CD8-positive, alpha-beta memory T cell (primary cell): ENCODE data around the gene PCSK2. TPM values are rescaled to one million over a fixed set of nuclear protein-coding genes. Genes with fewer than 3 reads are reported as not detected.

Source experiments
- CTCF ChIA-PET: fragments of 350-600 bp; sonication (Branson Sonifier 250); formaldehyde crosslinking; loops from one replicate; lab custom pipeline; 2021; ENCODE audit warnings: antibody characterized with exemption; lab: Charles Lee
- POLR2A ChIA-PET: fragments of 350-600 bp; sonication (Branson Sonifier 250); formaldehyde crosslinking; loops from one replicate; lab custom pipeline; 2021; ENCODE audit warnings: antibody characterized with exemption; lab: Charles Lee
- DNase-seq, 5 donors: peaks; one replicate each; pipeline versions ENCODE4 v3.0.0 to v3.0.0-alpha.2; 2020 to 2022; ENCODE audit warnings: mixed read lengths in 1 of 5
- H3K27ac ChIP-seq: one replicate; pipeline ENCODE4 v1.7.0; 2013; ENCODE audit warnings: low read depth, mild to moderate bottlenecking, low read length, moderate library complexity
- H3K27me3 ChIP-seq: 2 replicates; pipeline ENCODE4 v1.7.0; 2013; ENCODE audit warnings: low read length, mild to moderate bottlenecking; ENCODE audit not compliant: insufficient read depth, poor library complexity, severe bottlenecking
- H3K36me3 ChIP-seq: 2 replicates; pipeline ENCODE4 v1.7.0; 2013; ENCODE audit warnings: mild to moderate bottlenecking, low read length, moderate library complexity; ENCODE audit not compliant: insufficient read depth
- H3K4me1 ChIP-seq: 2 replicates; pipeline ENCODE4 v1.7.0; 2013; ENCODE audit warnings: mild to moderate bottlenecking, low read length, moderate library complexity; ENCODE audit not compliant: insufficient read depth
- H3K4me3 ChIP-seq: 2 replicates; pipeline ENCODE4 v1.7.0; 2013; ENCODE audit warnings: mild to moderate bottlenecking, low read length
- H3K9me3 ChIP-seq: 2 replicates; pipeline ENCODE4 v1.7.0; 2013; ENCODE audit warnings: mild to moderate bottlenecking, low read length
- H3K27ac Mint-ChIP-seq, 8 donors: one replicate each; pipeline ENCODE4 v1.8.0; 2020 to 2021; ENCODE audit warnings: mixed read lengths in 8 of 8, mild to moderate bottlenecking in 6 of 8, inconsistent platforms in 3 of 8, moderate library complexity in 3 of 8
- H3K27me3 Mint-ChIP-seq, 2 donors: one replicate each; pipeline ENCODE4 v1.8.0; 2020 to 2021; ENCODE audit warnings: mixed read lengths in 2 of 2, mild to moderate bottlenecking in 1 of 2, moderate library complexity in 1 of 2
- H3K36me3 Mint-ChIP-seq, 3 donors: one replicate each; pipeline ENCODE4 v1.8.0; 2020 to 2021; ENCODE audit warnings: mixed read lengths in 3 of 3, inconsistent platforms in 1 of 3, mild to moderate bottlenecking in 1 of 3
- H3K4me1 Mint-ChIP-seq, 3 donors: one replicate each; pipeline ENCODE4 v1.8.0; 2020 to 2021; ENCODE audit warnings: mixed read lengths in 3 of 3, inconsistent platforms in 1 of 3, mild to moderate bottlenecking in 1 of 3
- H3K4me3 Mint-ChIP-seq, 7 donors: one replicate each; pipeline ENCODE4 v1.8.0; 2020 to 2021; ENCODE audit warnings: mixed read lengths in 7 of 7, mild to moderate bottlenecking in 6 of 7, moderate library complexity in 4 of 7, inconsistent platforms in 2 of 7
- H3K9me3 Mint-ChIP-seq, 5 donors: one replicate each; pipeline ENCODE4 v1.8.0; 2020 to 2022; ENCODE audit warnings: mixed read lengths in 5 of 5, mild to moderate bottlenecking in 3 of 5, moderate library complexity in 2 of 5, inconsistent platforms in 1 of 5
- polyA plus RNA-seq: library from polyadenylated mRNA; unstranded; fragments of 300-500 nt; fragmentation: Illumina TruSeq; gene quantifications from one replicate; pipeline ENCODE4 v1.2.3, GENCODE V29; 2021
- total RNA-seq, 2 experiments: library from RNA; stranded (reverse); gene quantifications; one replicate each; pipeline ENCODE4 v1.2.3, GENCODE V29; 2021

Gene PCSK2
- total and polyA plus RNA-seq, 3 experiments from 2014 or later = not detected

DNA sequence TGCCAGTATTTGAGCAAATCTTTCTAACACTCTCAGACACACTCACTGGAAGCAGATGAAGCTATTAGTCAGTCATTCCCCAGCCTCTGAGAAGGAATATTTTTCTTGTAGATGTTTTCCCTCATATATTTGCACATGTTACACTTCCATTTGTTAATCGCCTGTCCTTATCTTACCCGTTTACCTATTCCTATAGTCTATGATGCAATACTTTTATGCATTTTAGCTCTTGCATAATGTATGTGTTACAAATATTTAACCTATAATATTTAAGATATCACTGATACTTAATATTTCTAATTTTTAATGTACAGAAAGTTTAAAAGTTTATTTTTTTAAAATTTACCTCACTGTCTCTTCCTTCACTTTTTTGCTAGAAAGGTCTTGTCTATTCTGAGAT is 71.9 kb downstream of the PCSK2 start:
- Histone ChIP-seq H3K27me3 (no peaks in the 10 kb centered on the region), H3K4me3 (no peak overlapping the region), H3K36me3 (no peaks in the 10 kb centered on the region), H3K4me1 (no peaks in the 10 kb centered on the region), H3K9me3 (no peaks in the 10 kb centered on the region), H3K27ac (no peak overlapping the region)
- ChIA-PET POLR2A (no interaction called here), CTCF (no interaction called here)
- no peak for DNase-seq
- H3K27ac Mint-ChIP-seq = no peak overlapping the region
- no peaks in the 10 kb centered on the region for H3K4me1 Mint-ChIP-seq
- H3K27me3 Mint-ChIP-seq = peaks cover 0 to 3% of the 10 kb centered on the region in 2 donors
- H3K4me3 Mint-ChIP-seq = no peak overlapping the region
- peaks cover 0 to 1% (median 0%) of the 10 kb centered on the region in 5 donors for H3K9me3 Mint-ChIP-seq
- no peaks in the 10 kb centered on the region for H3K36me3 Mint-ChIP-seq

DNA sequence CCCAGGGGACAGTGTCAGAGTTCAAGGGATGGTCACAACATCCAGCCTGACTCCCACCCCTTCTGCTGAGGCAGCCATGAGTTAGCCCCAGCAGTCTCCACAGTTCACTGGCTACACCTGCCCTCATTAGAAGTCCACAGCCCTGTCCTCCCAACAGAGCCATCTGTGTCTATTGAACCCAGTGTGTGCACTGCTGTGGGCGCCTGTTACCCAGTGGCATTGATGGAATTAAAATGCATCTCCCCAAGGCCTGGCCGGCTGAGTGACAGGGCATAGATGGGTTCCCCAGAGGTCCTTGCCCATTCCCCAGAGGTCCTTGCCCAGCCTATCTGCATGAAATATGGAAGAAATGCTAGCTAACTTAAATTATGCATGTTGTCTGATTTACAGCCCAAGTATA is 73.3 kb downstream of the PCSK2 start:
- H3K27me3 ChIP-seq = no peaks in the 10 kb centered on the region
- H3K9me3 ChIP-seq = no peaks in the 10 kb centered on the region
- H3K4me3 ChIP-seq = no peak overlapping the region
- no peaks in the 10 kb centered on the region for H3K36me3 ChIP-seq
- Mint-ChIP-seq H3K27ac (no peak overlapping the region), H3K4me1 (no peaks in the 10 kb centered on the region), H3K9me3 (peaks cover 0 to 1% (median 0%) of the 10 kb centered on the region in 5 donors), H3K4me3 (no peak overlapping the region), H3K36me3 (no peaks in the 10 kb centered on the region), H3K27me3 (peaks cover 0 to 3% of the 10 kb centered on the region in 2 donors)
- ChIA-PET CTCF (no interaction called here), POLR2A (no interaction called here)
- DNase-seq = no peak
- H3K4me1 ChIP-seq = no peaks in the 10 kb centered on the region
- H3K27ac ChIP-seq = no peak overlapping the region

DNA sequence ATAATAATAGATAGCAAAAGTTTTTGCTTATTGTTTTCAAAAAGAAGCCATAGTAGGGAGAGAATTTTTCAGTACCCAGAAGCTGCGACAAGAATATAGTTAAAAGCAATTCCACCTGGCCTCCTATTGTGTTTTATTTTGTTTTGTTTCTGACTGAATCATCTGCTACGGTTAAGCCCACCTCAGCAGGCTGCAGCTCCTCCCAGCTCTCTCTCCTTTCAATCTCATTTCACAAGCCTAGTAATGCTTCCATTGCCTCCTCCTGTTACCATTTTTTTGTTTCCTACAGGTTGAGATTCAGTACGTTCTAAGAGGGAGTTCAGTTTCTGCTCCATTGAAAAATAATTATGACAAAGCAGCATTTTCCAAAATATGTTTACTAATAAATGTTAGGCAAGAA is 77.9 kb downstream of the PCSK2 start:
- H3K27ac ChIP-seq = no peak overlapping the region
- Mint-ChIP-seq H3K36me3 (no peaks in the 10 kb centered on the region), H3K4me1 (no peaks in the 10 kb centered on the region), H3K27me3 (peaks cover 0 to 3% of the 10 kb centered on the region in 2 donors), H3K4me3 (no peak overlapping the region), H3K27ac (no peak overlapping the region), H3K9me3 (peaks cover 0 to 3% (median 0%) of the 10 kb centered on the region in 5 donors)
- no peaks in the 10 kb centered on the region for H3K9me3 ChIP-seq
- no peaks in the 10 kb centered on the region for H3K27me3 ChIP-seq
- DNase-seq = no peak
- H3K4me3 ChIP-seq = no peak overlapping the region
- no peaks in the 10 kb centered on the region for H3K36me3 ChIP-seq
- no peaks in the 10 kb centered on the region for H3K4me1 ChIP-seq
- POLR2A ChIA-PET = no interaction called here
- CTCF ChIA-PET = no interaction called here

DNA sequence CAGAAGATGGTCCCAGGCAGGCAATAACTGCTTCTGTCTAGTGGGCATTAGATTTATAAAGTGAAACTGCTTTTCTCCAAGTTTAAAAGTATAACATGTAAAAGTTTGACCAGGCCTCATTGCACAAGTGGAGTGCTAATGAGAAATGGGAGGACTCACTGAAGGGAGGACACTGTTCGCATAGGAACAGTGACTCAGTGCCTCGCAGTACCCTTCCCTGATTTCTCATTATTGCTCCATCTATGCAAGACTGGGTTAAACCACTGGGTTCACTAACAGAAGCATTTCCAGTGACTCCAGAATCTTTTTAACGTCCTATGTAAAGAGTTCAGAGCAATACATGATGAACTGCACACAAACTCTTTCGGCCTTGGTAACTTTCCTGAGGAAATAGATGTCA is 79.6 kb downstream of the PCSK2 start:
- Mint-ChIP-seq H3K4me1 (no peaks in the 10 kb centered on the region), H3K27ac (no peak overlapping the region), H3K9me3 (peaks cover 0 to 3% (median 0%) of the 10 kb centered on the region in 5 donors), H3K36me3 (no peaks in the 10 kb centered on the region), H3K27me3 (peaks cover 0 to 3% of the 10 kb centered on the region in 2 donors), H3K4me3 (no peak overlapping the region)
- Histone ChIP-seq H3K4me3 (no peak overlapping the region), H3K27me3 (no peaks in the 10 kb centered on the region), H3K9me3 (no peaks in the 10 kb centered on the region), H3K27ac (no peak overlapping the region), H3K4me1 (no peaks in the 10 kb centered on the region), H3K36me3 (no peaks in the 10 kb centered on the region)
- no peak for DNase-seq
- ChIA-PET POLR2A (no interaction called here), CTCF (no interaction called here)

GRCh38 chr20:17314264-17314663 is 87.4 kb downstream of the PCSK2 start:
- Mint-ChIP-seq H3K36me3 (no peaks in the 10 kb centered on the region), H3K27ac (no peak overlapping the region), H3K4me3 (no peak overlapping the region), H3K9me3 (peaks cover 0 to 6% (median 0%) of the 10 kb centered on the region in 5 donors), H3K4me1 (no peaks in the 10 kb centered on the region), H3K27me3 (peaks cover 20 to 34% of the 10 kb centered on the region in 2 donors)
- ChIA-PET CTCF (no interaction called here), POLR2A (no interaction called here)
- no peaks in the 10 kb centered on the region for H3K27me3 ChIP-seq
- H3K4me3 ChIP-seq = no peak overlapping the region
- no peak overlapping the region for H3K27ac ChIP-seq
- DNase-seq = no peak
- H3K9me3 ChIP-seq = no peaks in the 10 kb centered on the region
- H3K36me3 ChIP-seq = no peaks in the 10 kb centered on the region
- no peaks in the 10 kb centered on the region for H3K4me1 ChIP-seq

DNA sequence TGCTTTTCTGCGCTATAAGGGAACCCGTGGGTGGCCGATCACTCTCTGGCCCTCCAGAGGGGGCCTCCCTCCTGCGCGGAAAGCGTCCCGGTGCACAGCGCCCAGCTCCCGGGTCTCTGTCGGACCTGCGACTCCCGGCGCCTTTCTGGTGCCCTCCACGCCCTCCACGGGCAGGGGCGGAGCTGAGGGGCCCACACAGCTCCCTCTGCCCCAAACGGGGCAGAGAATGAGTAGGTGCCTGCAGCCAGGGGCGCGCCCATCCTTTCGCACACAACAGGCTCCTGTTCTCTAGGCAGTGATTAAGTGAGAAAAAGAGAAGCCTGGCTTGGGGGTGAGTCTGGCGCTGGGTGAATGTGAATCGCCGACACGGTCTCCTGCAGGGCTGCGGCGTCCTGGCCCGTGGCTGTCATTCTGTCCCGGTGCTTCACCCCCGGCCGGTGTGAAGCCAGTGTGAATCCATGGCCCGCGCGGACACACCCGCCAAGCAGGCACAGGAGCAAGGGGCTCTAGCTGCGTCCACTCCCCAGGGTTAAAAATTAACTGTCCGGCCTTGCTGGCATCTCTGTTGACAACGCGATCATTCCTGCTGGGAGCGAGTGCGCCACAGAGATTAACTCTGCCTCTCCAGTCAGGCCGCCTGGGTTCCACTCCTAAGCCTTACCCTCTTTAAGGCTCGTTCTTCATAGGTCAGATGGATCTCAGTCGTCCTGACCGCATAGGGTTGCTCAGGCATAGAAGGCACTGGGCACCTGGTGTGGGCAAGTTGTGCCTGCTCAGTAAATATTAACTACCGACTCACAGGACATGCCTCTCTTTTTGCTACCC is 88.8 kb downstream of the PCSK2 start:
- Mint-ChIP-seq H3K4me1 (no peaks in the 10 kb centered on the region), H3K4me3 (peak overlapping the region in 1 of 7 donors; percentile 37), H3K27me3 (peaks cover 22 to 34% of the 10 kb centered on the region in 2 donors), H3K36me3 (no peaks in the 10 kb centered on the region), H3K27ac (no peak overlapping the region), H3K9me3 (peaks cover 0 to 6% (median 0%) of the 10 kb centered on the region in 5 donors)
- ChIA-PET CTCF (no interaction called here), POLR2A (no interaction called here)
- no peak for DNase-seq
- no peaks in the 10 kb centered on the region for H3K36me3 ChIP-seq
- H3K9me3 ChIP-seq = no peaks in the 10 kb centered on the region
- H3K4me3 ChIP-seq = no peak overlapping the region
- no peaks in the 10 kb centered on the region for H3K27me3 ChIP-seq
- H3K27ac ChIP-seq = no peak overlapping the region
- H3K4me1 ChIP-seq = no peaks in the 10 kb centered on the region

GRCh38 chr20:17316316-17317038 is 89.6 kb downstream of the PCSK2 start:
- no peak for DNase-seq
- H3K27ac Mint-ChIP-seq = no peak overlapping the region
- H3K4me1 Mint-ChIP-seq = no peaks in the 10 kb centered on the region
- no peaks in the 10 kb centered on the region for H3K27me3 ChIP-seq
- H3K36me3 ChIP-seq = no peaks in the 10 kb centered on the region
- H3K9me3 ChIP-seq = no peaks in the 10 kb centered on the region
- no peaks in the 10 kb centered on the region for H3K4me1 ChIP-seq
- POLR2A ChIA-PET = no interaction called here
- H3K9me3 Mint-ChIP-seq = peaks cover 0 to 6% (median 0%) of the 10 kb centered on the region in 5 donors
- CTCF ChIA-PET = no interaction called here
- H3K4me3 ChIP-seq = no peak overlapping the region
- H3K36me3 Mint-ChIP-seq = no peaks in the 10 kb centered on the region
- H3K27ac ChIP-seq = no peak overlapping the region
- no peak overlapping the region for H3K4me3 Mint-ChIP-seq
- H3K27me3 Mint-ChIP-seq = peaks cover 22 to 34% of the 10 kb centered on the region in 2 donors

GRCh38 chr20:17317341-17317740 is 90.5 kb downstream of the PCSK2 start:
- CTCF ChIA-PET = no interaction called here
- no peaks in the 10 kb centered on the region for H3K4me1 Mint-ChIP-seq
- H3K9me3 Mint-ChIP-seq = peaks cover 0 to 6% (median 0%) of the 10 kb centered on the region in 5 donors
- H3K27me3 Mint-ChIP-seq = peaks cover 22 to 34% of the 10 kb centered on the region in 2 donors
- no peak overlapping the region for H3K27ac ChIP-seq
- DNase-seq = no peak
- H3K27ac Mint-ChIP-seq = no peak overlapping the region
- POLR2A ChIA-PET = interaction anchor here (0.6 kb wide), 1 partner anchor 1812 kb away, joined by 3 read pairs; no protein-coding TSS in a partner anchor
- H3K36me3 ChIP-seq = no peaks in the 10 kb centered on the region
- no peaks in the 10 kb centered on the region for H3K27me3 ChIP-seq
- H3K4me3 Mint-ChIP-seq = no peak overlapping the region
- no peaks in the 10 kb centered on the region for H3K9me3 ChIP-seq
- H3K36me3 Mint-ChIP-seq = no peaks in the 10 kb centered on the region
- no peaks in the 10 kb centered on the region for H3K4me1 ChIP-seq
- H3K4me3 ChIP-seq = no peak overlapping the region
